Small intestine (tissue), 7 donors: ENCODE data around the gene TRERF1. TPM values are rescaled to one million over a fixed set of nuclear protein-coding genes. Genes with fewer than 3 reads are reported as not detected.

Experiments
- DNase-seq, 2 donors: peaks; one replicate each; pipeline versions ENCODE4 v3.0.0 to v3.0.0-alpha.2; 2013
- FAIRE-seq: peaks from 2 replicates; lab custom pipeline; 2012; peaks lifted over from hg19 to GRCh38; lab: Jason Lieb, UNC
- H3K27ac ChIP-seq, 3 donors: one replicate each; pipeline ENCODE4 v1.5.1; 2013; ENCODE audit warnings: low read length in 2 of 3, mild to moderate bottlenecking in 2 of 3, control low read depth in 1 of 3, inconsistent platforms in 1 of 3, low read depth in 1 of 3, moderate library complexity in 1 of 3
- H3K27me3 ChIP-seq, 3 donors: one replicate each; pipeline ENCODE4 v1.6.1; 2013; ENCODE audit warnings: low read length in 3 of 3, inconsistent platforms in 1 of 3; ENCODE audit not compliant: control insufficient read depth in 3 of 3, insufficient read depth in 3 of 3
- H3K36me3 ChIP-seq, 3 donors: one replicate each; pipeline ENCODE4 v1.6.1; 2013; ENCODE audit warnings: low read length in 3 of 3, inconsistent platforms in 1 of 3, low read depth in 1 of 3, mild to moderate bottlenecking in 1 of 3, moderate library complexity in 1 of 3; ENCODE audit not compliant: control insufficient read depth in 3 of 3, insufficient read depth in 2 of 3
- H3K4me1 ChIP-seq, 3 donors: one replicate each; pipeline ENCODE4 v1.6.1; 2013; ENCODE audit warnings: low read length in 2 of 3, inconsistent platforms in 1 of 3, low read depth in 1 of 3, mild to moderate bottlenecking in 1 of 3, moderate library complexity in 1 of 3; ENCODE audit not compliant: control insufficient read depth in 3 of 3, insufficient read depth in 2 of 3
- H3K4me3 ChIP-seq, 3 donors: one replicate each; pipeline ENCODE4 v1.5.1; 2013; ENCODE audit warnings: low read length in 3 of 3, control low read depth in 1 of 3, inconsistent platforms in 1 of 3, low read depth in 1 of 3, mild to moderate bottlenecking in 1 of 3, moderate library complexity in 1 of 3
- H3K9me3 ChIP-seq, 2 donors: one replicate each; pipeline ENCODE4 v1.6.1; 2013; ENCODE audit warnings: low read depth in 1 of 2, low read length in 1 of 2; ENCODE audit not compliant: control insufficient read depth in 2 of 2, insufficient read depth in 1 of 2
- WGBS, 3 donors: extraction: QIAGEN DNeasy Blood & Tissue Kit; methylation state at CpG; one replicate each; pipeline ENCODE4 v1.1.7; 2013; 5-methylcytosine and 5-hydroxymethylcytosine counted together
- polyA plus RNA-seq, 4 donors: library from polyadenylated mRNA; stranded (reverse) in 3 of 4; unstranded in 1 of 4; fragments of 200-250 nt in 3 of 4; fragments of 120-200 nt in 1 of 4; gene quantifications; one replicate each; pipeline versions ENCODE4 v1.2.1 to v1.2.3, GENCODE V29; 2013
- donor health status: healthy with polysubstance abuse.
- donor health status: control.
- donor health status: control.
- donor health status: Bipolar disorder and iron deficiency.
- donor health status: healthy.

The TRERF1 gene
- polyA plus RNA-seq, 4 donors: 0.22 to 5.0 (median 2.3) TPM

DNA sequence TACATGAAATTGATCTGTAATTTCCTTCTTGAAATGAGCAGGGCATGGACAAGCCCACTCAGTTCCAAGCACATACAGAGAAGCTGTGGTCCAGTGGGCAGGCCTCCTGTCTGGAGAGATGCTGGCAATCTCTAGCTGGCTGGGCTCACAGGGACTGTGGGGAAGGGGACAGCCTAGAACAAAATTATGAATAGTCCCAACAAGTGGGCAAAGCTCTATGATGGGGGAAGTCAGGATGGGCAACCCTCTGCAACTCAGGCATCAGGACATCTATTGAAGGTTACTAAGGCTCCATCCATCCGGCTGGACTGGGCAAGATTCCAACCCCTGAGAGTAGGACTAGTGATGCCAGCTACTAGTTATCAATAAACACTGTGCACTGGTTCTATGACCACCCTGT lies 40.9 kb downstream of the TRERF1 start:
- no peaks in the 10 kb centered on the region for H3K27me3 ChIP-seq
- no peak for DNase-seq
- peaks cover 0 to 12% (median 4%) of the 10 kb centered on the region in 3 donors for H3K4me1 ChIP-seq
- FAIRE-seq: no peak
- no peak overlapping the region for H3K27ac ChIP-seq
- H3K9me3 ChIP-seq: no peaks in the 10 kb centered on the region
- WGBS, 3 donors: 63 to 77% (median 65%) methylated on average over 1 of the region's 1 CpG
- H3K4me3 ChIP-seq: no peak overlapping the region
- H3K36me3 ChIP-seq: no peaks in the 10 kb centered on the region

DNA sequence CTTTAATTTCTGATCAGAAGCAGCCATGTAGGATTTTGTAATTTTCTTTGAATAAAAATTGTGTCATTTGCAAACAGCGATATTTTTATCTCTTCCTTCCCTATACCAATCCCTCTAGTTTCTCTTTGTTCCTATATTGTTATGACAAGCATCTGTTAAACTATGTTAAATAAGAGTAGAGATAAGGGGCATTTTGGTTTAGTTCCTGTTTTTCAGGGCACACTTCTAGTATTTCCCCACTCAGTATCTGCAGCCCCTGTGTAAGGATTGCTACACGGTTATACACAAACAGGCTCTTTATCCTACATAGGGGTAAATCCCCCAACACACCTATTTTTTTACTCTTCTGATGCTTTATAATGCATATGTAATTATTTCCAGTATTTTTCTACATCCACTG lies 42.1 kb downstream of the TRERF1 start:
- 75 to 80% (median 79%) methylated on average over 2 of the region's 2 CpGs for WGBS, 3 donors

GRCh38 chr6:42407379-42407778 lies 44.3 kb downstream of the TRERF1 start:
- Histone ChIP-seq H3K4me1 (peaks cover 10 to 40% (median 18%) of the 10 kb centered on the region in 3 donors), H3K36me3 (no peaks in the 10 kb centered on the region), H3K27ac (peak overlapping the region in 1 of 3 donors; percentile 47), H3K4me3 (no peak overlapping the region), H3K27me3 (no peaks in the 10 kb centered on the region), H3K9me3 (no peaks in the 10 kb centered on the region)
- FAIRE-seq: no peak
- DNase-seq: no peak
- WGBS, 3 donors: 65 to 91% (median 70%) methylated on average over 8 of the region's 8 CpGs

More for the DNA sequence above, 42.1 kb downstream of the TRERF1 start:
- Histone ChIP-seq H3K9me3 (no peaks in the 10 kb centered on the region), H3K36me3 (no peaks in the 10 kb centered on the region), H3K4me1 (peaks cover 0 to 19% (median 7%) of the 10 kb centered on the region in 3 donors), H3K27me3 (no peaks in the 10 kb centered on the region), H3K27ac (no peak overlapping the region), H3K4me3 (no peak overlapping the region)
- DNase-seq (no peak), FAIRE-seq (no peak)

DNA sequence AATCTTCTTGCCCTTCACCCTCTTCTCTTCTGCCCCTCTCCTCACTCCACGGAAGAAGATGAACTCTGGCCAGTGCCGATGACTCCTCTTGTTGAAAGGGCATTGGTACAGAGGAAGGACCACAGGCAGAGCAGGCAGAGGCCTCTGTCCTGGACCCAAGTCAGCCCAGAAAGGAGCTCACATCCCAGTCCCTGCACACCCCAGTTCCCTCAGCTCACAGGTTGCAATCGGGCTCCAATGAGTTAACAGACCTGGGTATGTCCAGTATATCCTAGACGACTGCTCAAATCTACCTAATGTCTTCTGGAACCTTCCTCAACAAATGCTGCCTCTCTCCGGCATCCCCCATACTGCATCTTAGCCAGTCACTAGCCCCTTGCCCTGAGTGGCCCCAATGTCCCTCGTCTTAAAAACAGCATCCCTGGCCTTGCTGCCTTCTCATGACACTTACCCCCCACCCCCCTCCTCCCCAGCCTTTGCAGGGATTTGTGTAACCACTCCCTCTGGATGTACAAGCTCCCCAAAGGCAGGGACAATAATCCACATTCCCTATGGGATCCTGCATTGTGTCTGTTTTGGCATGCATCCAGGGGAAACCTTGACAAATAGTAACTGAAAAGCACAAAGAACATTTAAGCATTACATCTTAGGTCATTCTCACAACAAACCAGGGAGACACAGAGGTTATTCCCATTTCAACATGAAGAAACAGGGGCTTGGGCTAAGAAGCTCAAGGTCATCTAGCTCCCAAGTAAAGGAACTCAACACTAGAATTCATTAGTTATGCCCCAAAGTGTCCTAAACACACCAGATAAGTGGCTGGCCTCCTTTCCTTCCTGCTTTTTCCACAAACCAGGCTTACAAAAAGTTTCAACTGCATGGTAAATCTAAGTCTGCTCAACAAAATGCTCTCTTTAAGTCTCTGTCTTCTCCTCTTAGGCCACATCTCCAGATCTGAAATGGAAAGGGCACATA lies 45.1 kb downstream of the TRERF1 start:
- no peak for DNase-seq
- Histone ChIP-seq H3K27ac (peak overlapping the region in 1 of 3 donors; percentile 47), H3K4me1 (peaks cover 13 to 40% (median 18%) of the 10 kb centered on the region in 3 donors), H3K27me3 (no peaks in the 10 kb centered on the region), H3K36me3 (no peaks in the 10 kb centered on the region), H3K4me3 (no peak overlapping the region), H3K9me3 (no peaks in the 10 kb centered on the region)
- WGBS, 3 donors: 70 to 77% (median 72%) methylated on average over 6 of the region's 6 CpGs
- no peak for FAIRE-seq

GRCh38 chr6:42405021-42405420 lies 46.7 kb downstream of the TRERF1 start:
- no peak for DNase-seq
- 39 to 54% (median 49%) methylated on average over 2 of the region's 2 CpGs for WGBS, 3 donors

GRCh38 chr6:42404484-42404883 lies 47.2 kb downstream of the TRERF1 start:
- FAIRE-seq: no peak
- peaks cover 16 to 40% (median 18%) of the 10 kb centered on the region in 3 donors for H3K4me1 ChIP-seq
- H3K4me3 ChIP-seq: no peak overlapping the region
- no peaks in the 10 kb centered on the region for H3K36me3 ChIP-seq
- H3K27ac ChIP-seq: peak overlapping the region; percentile 58 to 91 (median 60)
- no peaks in the 10 kb centered on the region for H3K27me3 ChIP-seq
- 16 to 28% (median 21%) methylated on average over 5 of the region's 5 CpGs for WGBS, 3 donors
- H3K9me3 ChIP-seq: no peaks in the 10 kb centered on the region
- DNase-seq: peak; percentile 79 to 87

More at GRCh38 chr6:42405021-42405420, 46.7 kb downstream of the TRERF1 start:
- Histone ChIP-seq H3K27ac (peak overlapping the region in 2 of 3 donors; percentile 60 to 91), H3K4me3 (no peak overlapping the region), H3K9me3 (no peaks in the 10 kb centered on the region), H3K27me3 (no peaks in the 10 kb centered on the region), H3K36me3 (no peaks in the 10 kb centered on the region), H3K4me1 (peaks cover 16 to 40% (median 18%) of the 10 kb centered on the region in 3 donors)
- FAIRE-seq: no peak

GRCh38 chr6:42403831-42404230 lies 47.9 kb downstream of the TRERF1 start:
- Histone ChIP-seq H3K4me3 (no peak overlapping the region), H3K27me3 (no peaks in the 10 kb centered on the region), H3K9me3 (no peaks in the 10 kb centered on the region), H3K36me3 (no peaks in the 10 kb centered on the region), H3K27ac (peak overlapping the region; percentile 53 to 91 (median 60)), H3K4me1 (peaks cover 16 to 40% (median 18%) of the 10 kb centered on the region in 3 donors)
- no peak for FAIRE-seq
- DNase-seq: peak in 1 of 2 donors; percentile 47
- WGBS, 3 donors: 62 to 82% (median 66%) methylated on average over 5 of the region's 5 CpGs

DNA sequence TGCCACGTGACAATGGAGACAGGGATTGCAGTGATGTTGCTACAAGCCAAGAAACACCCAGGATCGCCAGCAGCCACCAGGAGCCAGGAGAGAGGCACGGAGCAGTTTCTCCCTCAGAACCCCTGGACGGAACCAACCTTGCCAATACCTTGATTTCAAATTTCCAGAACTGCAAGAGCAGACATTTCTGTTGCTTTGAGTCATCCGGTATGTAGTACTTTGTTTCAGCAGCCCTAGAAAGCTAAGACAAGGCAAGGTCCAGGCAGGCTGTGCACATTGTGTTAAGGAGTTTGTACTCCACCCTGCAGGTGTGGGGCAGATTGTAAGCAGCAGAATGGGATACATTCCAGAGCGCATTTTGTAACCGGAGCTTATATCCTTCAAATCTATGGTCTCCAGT lies 48.3 kb downstream of the TRERF1 start:
- Histone ChIP-seq H3K36me3 (no peaks in the 10 kb centered on the region), H3K9me3 (no peaks in the 10 kb centered on the region), H3K4me1 (peaks cover 16 to 40% (median 18%) of the 10 kb centered on the region in 3 donors), H3K27me3 (no peaks in the 10 kb centered on the region), H3K27ac (peak overlapping the region; percentile 53 to 91 (median 60)), H3K4me3 (no peak overlapping the region)
- no peak for FAIRE-seq
- 16 to 65% (median 37%) methylated on average over 7 of the region's 7 CpGs for WGBS, 3 donors
- DNase-seq: peak; percentile 72 to 93
